GM19438 (cell line): Measurements from ENCODE around the gene DIP2C.
"Not testable (repeated sequence)": the region's sequence is repeated elsewhere in the genome, so short reads cannot be mapped to it uniquely, and the experiment has no call there.

Experiments used
- ATAC-seq: cut with Tn5 transposase; IDR thresholded peaks from one replicate; pipeline ENCODE4 v1.9.1; 2021; ENCODE audit warnings: low read depth; ENCODE audit not compliant: unreplicated experiment

DIP2C gene

DNA sequence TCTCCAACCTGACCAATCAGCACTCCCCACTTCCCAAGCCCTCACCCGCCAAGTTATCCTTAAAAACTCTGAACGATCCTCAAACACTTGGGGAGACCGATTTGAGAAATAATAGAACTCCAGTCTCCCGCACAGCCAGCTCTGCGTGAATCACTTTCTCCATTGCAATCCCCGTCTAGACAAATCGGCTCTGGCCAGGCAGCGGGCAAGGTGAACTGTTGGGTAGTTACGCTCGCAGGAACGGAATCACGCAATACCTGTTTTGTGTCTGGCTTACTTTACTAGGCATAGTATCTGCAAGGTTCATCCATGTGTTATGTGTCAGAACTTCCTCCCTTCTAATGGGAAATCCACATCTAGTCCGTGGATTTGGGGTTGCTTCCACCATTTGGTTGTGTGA, 282.5 kb downstream of the DIP2C start:
- no peak for ATAC-seq

DNA sequence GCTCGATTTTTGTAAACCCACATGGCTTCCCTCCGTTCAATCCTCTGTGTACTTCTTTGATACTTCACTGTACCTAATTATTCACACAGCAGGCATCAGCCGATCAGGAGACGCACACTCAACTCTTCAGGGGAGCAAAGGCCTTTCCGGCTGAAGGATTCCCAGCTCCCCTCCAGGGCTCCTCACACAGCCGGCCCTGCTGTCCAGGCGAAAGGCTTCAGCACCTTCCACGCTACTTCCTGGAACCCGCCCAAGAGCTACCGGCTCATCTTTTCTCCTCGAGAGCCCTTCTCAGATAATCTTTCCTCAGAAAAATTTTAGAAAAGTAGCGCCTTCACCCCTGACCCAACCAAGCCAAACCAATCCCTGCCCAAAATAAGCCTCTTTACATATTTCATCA, 283.8 kb downstream of the DIP2C start:
- ATAC-seq = no peak

DNA sequence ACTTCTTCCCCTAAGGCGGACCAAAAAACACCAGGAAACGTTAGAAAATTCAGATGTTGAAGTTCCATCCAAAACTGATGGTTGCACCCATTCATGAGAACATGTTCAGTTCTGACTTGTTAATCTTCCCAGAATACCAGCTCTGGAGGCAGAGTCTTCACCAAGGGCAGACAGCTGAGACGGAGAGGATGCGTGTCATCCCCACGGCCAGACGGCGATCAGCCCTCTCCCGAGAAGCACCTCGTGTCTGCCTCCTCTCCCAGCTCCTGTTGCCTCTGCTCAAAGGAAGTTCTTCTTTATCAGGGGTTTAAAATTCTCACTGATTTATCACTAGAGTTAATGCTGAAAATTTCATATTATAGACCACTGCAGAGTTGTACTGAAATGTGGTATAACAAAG, 284.5 kb downstream of the DIP2C start:
- ATAC-seq = no peak

DNA sequence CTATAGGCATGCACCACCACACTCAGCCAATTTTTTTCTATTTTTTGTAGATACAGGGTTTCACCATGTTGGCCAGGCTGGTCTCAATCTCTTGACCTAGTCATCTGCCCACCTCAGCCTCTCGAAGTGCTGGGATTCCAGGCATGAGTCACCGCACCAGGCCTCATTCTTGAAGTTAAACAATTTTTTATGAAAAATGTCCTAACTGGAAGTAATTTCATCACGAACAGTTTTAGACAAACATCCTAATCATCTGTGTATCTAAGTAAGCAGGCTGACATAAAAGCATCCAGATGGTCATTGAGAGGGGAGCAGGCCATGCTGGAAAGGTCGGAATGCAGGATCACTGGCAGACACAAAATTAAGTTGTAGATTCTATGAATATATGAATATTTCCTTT, 285.1 kb downstream of the DIP2C start:
- no peak for ATAC-seq

DNA sequence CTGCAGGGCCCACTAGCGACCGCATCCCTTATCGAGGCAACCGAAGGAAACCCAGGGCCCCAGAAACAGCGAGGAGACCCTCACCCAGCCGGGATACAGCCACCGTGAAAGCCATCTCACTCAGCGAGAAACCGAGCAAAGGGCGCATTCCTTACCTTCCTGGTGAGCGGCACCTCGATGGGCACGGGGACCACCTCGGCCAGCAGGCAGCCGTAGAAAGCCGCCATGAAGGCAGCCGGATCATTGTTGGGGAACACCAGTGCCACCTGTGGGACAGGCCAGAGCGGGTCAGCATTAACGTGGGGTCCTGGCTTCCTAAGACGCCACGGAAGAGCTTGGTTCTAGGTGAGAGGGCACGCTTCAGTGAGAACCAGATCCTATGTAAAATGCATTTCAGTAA, 290.5 kb downstream of the DIP2C start:
- no peak for ATAC-seq

DNA sequence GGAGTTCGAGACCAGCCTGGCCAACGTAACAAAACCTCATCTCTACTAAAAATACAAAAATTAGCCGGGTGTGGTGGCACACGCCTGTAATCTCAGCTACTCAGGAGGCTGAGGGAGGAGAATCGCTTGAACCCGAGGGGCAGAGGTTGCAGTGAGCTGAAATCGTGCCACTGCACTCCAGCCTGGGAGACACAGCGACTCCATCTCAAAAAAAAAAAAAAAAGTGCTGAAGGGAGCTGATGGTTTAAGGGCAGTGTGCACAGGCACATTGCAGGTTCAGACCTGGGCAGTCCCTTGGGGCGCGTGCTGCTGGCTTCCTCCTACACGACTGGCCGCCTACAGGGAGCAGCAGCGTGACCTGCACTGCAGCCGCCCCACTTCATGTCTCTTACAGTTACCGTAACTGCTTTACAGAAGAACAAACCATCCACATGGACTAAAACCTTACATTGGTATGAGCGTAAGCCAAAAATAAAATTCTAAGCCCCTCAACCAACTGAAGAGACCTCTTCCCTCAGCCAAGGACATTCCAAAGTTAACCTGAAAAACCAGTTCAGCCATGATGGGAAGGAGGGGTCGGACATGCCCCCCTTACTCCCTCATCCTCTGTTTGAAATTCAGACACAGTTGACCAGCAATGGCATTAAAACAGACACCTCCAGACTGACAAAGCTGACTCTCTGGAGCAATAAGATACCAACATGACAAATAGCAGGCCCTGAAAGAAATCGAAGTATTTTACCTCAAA, 292.0 kb downstream of the DIP2C start:
- ATAC-seq = no peak

DNA sequence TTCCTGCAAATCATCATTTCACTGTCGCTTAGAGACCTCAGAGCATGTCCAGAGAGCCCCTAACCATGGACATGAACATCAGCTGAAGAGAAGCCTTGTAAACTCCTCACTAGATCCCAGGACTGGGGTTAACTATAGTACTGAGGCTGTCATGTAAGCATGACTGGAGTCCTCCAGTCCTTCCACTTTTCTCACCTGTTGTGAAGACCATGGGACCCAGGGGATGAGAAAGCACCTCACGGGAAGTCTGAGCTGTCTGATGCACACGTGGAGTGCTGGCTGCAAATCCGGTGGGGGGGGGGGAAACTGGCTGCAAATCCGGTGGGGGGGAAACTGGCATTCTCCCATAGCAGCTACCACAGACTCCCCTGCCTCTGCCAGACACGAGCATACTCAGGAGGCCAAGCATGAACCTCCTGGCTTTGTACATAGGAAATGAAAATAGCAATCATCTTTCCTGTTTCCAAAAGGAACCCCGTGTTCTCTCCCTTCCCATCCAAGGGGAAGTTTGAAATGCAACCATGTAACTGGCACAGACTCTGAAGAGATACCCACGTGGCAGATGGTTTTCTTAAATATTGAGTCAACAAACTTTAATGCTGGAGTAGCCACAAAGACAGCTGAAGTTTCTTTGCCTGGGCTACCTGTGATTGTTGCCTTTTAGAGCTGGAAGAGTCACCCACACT, 292.8 kb downstream of the DIP2C start:
- no peak for ATAC-seq

DNA sequence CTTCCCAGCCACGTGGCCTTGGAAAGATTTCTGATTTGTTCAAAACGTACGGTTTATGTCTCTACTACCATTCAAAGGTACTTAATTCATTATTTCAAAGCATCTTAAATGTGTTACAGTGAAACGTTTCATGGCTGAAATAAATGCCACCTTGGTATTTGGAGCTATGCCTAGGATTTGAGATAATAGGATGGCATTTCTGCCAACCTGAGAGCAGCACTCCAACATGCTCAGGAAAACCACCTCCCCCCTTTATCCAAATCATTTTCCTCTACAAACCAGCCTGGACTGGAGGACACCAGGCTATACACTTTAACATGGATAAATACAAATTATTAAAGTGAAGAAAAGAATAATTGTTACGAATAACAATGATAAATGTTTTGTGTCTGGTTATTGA, 293.4 kb downstream of the DIP2C start:
- ATAC-seq = no peak

DNA sequence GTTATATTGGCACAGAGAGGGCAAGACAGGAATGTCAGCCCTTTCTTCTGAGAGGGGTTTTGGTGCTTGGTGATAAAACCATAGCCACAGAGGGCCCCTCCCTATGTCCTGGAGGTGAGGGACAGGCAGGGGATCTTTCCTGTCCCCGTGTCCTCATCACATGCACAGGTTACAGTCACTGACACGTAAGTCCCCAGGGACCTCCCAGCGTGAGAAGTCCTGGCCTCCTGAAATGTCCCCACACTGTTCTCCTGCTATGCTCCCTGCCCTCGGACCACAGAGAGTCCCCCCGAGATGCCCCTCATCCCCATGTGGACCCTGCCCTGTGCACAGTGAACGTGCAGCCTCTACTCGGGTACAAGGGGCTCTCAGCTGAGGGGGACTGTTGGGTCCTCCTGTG, 293.8 kb downstream of the DIP2C start:
- ATAC-seq = no peak

DNA sequence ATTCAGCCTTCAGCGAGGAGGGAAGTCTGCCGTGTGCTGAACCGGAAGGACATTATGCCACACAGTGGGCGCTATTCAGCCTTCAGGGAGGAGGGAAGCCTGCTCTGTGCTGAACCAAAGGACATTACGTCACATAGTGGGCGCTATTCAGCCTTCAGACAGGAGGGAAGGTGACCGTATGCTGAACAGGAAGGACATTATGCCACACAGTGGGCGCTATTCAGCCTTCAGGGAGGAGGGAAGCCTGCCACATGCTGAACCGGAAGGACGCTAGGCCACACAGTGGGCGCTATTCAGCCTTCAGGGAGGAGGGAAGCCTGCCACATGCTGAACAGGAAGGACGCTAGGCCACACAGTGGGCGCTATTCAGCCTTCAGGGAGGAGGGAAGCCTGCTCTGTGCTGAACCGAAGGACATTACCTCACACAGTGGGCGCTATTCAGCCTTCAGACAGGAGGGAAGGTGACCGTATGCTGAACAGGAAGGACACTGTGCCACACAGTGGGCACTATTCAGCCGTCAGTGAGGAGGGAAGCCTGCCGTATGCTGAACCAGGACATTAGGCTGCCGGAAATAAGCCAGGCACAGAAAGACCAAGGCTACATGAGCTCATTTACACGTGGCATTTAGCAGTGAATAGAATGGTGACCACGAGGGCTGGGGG, 294.9 kb downstream of the DIP2C start:
- not testable (repeated sequence) for ATAC-seq

DNA sequence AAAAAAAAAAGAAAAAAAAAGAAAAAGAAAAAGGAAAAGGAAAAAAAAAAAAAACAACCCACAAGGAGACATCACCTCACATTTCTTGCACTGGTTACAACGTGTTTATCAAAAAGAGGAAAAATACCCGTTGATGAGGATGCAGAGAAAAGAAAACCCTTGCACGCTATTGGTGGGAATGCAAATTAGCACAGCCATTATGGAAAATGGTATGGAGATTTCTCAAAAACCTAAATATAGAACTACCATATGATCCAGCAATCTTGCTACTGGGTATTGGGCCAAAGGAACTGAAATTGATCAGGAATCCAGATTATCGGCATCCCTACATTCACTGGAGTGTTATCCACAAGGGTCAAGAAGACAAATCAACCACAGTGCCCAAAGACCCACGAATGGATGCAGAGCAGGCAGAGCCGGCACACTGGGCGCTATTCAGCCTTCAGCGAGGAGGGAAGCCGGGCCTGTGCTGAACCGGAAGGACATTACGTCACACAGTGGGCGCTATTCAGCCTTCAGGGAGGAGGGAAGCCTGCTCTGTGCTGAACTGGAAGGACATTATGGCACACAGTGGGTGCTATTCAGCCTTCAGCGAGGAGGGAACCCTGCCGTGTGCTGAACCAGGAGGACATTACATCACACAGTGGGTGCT, 295.6 kb downstream of the DIP2C start:
- ATAC-seq = no peak

DNA sequence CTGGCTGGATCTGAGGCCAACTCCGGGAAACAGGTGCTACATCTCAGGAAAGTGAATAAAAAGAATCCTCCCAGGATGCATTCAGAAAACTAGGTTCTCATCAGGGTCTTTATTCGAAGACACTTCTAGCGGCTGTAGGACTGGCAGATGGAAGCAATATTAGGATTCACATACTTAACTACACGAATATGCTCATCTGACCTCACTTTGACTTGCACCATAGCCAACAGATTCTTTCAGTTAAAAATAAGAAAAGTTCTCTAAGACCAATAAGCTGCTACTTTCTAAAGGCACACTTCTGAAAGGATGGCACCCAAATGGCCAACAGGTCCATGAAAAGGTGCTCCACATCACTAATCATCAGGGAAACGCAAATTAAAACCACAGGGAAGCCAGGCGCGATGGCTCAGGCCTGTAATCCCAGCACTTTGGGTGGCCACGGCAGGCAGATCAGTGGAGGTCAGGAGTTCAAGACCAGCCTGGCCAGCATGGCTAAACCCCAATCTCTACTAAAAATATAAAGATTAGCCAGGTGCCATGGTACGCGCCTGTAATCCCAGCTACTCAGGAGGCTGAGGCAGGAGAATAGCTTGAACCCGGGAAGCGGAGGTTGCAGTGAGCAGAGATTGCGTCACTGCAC, 296.2 kb downstream of the DIP2C start:
- ATAC-seq = no peak

DNA sequence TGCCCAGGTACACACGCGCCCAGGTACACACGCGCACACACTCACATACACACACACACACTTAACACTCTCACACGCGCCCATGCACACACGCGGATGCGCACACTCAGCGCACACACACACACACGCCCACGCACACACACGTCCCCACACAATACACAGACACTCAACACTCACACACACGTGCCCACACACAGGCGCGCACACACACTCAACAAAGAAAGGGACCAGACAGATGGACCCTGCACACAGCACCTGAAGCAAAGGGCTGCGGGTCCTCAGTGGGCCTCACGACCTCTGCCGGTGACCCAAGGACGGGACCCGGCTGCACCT, 296.8 kb downstream of the DIP2C start:
- ATAC-seq = no peak

DNA sequence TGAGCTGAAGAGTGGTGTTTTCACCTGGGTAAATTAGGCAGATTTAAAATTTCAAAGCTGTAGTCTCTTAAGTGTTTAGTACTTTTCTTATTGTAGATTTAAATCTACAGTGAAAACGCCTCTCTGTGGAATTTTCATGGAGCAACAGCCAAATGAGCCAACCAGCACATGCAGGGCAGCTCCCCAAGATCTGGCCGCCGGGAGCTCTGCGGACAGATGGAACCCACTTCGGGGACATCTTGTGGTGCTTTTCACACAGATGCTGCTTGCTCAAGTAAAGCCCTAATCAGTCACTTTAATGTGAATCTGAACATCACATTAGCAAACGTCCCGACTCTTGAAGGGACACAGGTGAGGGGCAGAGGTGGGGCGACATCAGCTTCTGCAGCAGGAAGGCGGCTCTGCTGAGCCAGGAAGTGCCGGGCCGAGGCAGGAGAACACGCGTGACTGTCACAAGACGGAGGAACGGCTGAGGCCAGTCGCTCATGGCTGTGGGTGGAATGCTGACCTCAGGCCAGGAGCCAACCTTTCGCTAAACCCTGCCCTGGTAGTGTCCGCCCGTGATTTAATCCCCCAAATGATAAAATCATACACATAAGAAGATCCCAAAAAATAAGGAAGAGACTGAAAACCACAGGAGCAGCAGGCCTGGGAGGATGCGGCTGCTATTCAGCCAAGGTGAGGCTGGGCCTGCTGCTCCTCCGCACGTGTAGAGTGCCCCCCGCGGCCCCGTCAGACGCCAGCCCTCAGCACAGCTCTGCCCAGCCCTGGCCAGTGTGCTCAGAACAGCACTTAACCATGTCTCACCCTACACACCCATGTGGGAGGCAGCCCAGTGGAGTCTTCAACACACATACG, 297.4 kb downstream of the DIP2C start:
- ATAC-seq = no peak

DNA sequence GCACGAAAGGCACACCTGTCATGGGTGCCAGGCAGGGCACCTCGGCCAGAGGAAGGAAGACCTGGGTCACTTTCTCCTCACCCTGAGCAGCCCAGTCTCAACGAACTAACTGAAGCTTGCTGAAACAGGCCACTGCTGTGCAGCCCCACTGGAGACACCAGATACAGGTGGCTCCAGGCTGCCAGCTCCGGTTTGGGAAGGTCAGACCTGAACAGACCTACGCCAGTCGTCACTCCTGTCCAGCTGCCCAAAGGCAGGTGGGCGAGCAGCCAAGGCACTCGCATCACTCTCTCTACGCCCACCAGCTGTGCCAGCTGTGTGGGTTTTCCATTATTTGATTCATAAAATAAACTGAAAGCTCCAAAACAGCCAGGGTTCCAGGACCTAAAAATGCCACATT, 298.2 kb downstream of the DIP2C start:
- no peak for ATAC-seq

DNA sequence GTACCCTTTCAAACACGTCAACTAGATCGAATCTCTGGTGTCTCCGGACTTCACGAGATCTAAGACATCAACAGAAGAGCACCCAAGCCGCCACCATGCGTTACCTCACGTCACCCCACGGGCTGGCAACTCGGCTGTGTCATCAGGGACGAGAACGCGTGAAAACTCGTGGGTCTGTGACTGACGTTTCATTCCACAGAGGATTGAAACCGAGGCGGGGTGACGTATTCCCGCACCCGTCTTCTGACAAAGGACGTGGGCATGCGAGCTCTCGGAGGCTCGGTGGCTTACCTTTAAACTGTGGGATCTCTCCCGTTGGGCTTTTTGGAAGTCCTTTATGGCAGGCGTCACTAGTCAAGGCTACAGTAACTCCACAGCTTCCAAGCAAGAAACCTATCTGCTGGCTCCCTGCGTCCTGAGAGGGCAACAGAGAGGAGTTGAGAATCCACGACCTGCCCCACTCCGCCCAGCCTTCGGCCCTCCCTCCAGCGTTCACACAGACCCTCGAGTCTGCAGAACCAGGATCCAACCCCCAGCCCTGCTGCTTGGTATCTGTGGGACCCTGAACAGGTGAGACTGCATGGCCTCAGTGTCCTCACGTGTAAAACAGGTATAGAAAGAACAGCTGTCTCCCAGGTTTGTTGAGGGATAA, 298.9 kb downstream of the DIP2C start:
- no peak for ATAC-seq

DNA sequence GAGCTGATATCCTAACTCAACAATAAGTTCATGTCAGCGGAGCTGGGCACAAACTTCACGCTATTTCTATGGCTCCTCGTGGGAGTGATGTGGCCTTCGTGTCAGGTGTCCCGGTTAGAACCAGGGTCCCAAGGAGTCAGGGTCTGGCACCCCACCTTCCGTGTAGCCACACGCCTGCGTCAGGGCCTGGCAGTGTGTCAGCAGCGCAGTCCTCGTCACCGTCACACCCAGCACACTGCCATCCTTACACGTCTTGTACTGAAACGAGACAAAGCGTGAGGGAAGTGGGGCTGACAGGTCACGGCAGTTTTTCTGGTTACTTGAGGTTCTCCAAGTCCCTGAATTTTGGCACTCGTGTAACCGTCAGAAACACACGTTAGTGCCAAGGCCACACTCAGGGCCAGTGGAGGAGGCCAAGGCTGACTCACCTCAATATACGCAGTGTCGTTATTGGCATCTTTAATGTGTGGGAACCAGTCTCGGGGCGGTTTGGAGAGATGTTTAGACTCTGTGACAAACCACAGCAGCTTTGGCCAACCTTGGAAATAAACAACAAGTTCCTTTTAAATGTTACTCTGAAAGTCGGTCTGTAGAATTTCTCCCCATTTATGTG, 299.5 kb downstream of the DIP2C start:
- ATAC-seq = no peak

DNA sequence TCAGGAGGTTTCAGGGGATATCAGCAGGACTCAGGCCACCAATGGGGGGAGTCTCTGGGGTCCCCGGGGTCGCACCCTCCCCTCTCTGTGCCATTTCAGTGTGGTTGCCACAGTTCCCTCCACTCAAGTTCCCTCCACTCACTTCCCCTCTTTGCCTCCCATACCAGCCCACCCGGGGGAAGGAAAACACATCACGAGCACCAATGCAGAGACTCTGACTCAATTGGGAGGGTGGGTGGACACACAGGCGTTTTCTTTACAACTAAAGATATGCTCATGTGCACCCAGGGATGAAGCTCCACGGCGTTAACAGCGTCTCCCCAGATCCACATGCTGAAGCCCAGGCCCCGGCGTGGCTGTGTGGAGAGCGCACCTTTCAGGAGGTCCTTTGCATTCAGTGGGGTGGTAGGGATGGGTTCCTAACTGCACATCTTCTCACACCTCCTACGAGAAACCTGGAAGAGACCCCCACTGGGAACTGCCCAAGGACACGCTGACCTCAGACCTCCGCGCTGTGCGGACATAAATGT, 300.1 kb downstream of the DIP2C start:
- no peak for ATAC-seq

DNA sequence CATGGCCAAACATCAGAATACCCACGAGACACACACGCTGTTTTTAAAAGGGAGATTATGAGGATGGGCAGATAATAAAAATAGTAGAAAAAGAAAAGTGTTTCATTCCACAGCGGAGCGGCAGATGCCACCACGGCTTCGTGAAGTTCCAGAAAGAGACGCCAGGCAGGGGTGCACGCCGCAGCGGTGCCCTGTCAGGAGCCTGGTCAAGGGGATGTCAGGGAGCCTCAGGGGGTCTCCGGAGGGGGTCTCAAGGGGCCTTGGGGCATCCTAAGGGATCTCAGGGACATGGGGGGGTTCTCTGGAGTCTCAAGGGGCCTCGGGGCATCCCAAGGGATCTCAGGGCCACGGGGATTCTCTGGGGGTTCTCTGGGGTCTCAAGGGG, 300.8 kb downstream of the DIP2C start:
- no peak for ATAC-seq
